AML-193 (cell line): ENCODE data around the gene TNFRSF4.
"Not testable (repeated sequence)": the region's sequence is repeated elsewhere in the genome, so short reads cannot be mapped to it uniquely, and the experiment has no call there.

Source experiments
- DNase-seq, 2 experiments: peaks; one replicate each; lab custom pipeline; 2025; lab: John Stamatoyannopoulos, UW

Gene TNFRSF4

GRCh38 chr1:1182491-1183220, 31.3 kb downstream of the TNFRSF4 start:
- no peak for DNase-seq

GRCh38 chr1:1181938-1182410, 32.0 kb downstream of the TNFRSF4 start:
- no peak for DNase-seq

- no peak for DNase-seq
Measured at GRCh38 chr1:1181129-1181937, 32.6 kb downstream of the TNFRSF4 start.

GRCh38 chr1:1179983-1180861, 33.7 kb downstream of the TNFRSF4 start:
- DNase-seq, result no peak

- no peak for DNase-seq
Measured at GRCh38 chr1:1179346-1179982, 34.5 kb downstream of the TNFRSF4 start.

- no peak for DNase-seq
Measured at GRCh38 chr1:1178794-1179331, 35.1 kb downstream of the TNFRSF4 start.

- no peak for DNase-seq
Measured at GRCh38 chr1:1177452-1178206, 36.3 kb downstream of the TNFRSF4 start.

GRCh38 chr1:1176931-1177330, 37.0 kb downstream of the TNFRSF4 start:
- no peak for DNase-seq

- DNase-seq, result not testable (repeated sequence)
Measured at GRCh38 chr1:1176063-1176761, 37.7 kb downstream of the TNFRSF4 start.

GRCh38 chr1:1175221-1176062, 38.5 kb downstream of the TNFRSF4 start:
- DNase-seq, result no peak

- no peak for DNase-seq
Measured at GRCh38 chr1:1173793-1174415, 40.0 kb downstream of the TNFRSF4 start, which contains the start of gene TTLL10. TTLL10 (plus strand) TSS chr1:1173880; CDS start chr1:1179216, 5,336 bp downstream.

GRCh38 chr1:1173061-1173792, 40.7 kb downstream of the TNFRSF4 start:
- no peak for DNase-seq

- DNase-seq, result no peak
Measured at GRCh38 chr1:1171546-1172340, 42.2 kb downstream of the TNFRSF4 start.

- no peak for DNase-seq
Measured at GRCh38 chr1:1171161-1171545, 42.8 kb downstream of the TNFRSF4 start.

- DNase-seq, result no peak
Measured at GRCh38 chr1:1170215-1171091, 43.5 kb downstream of the TNFRSF4 start.
